ENCODE measurements around the gene PGM2.

The PGM2 gene

GRCh38 chr4:37835031-37835430 lies 8.5 kb downstream of the PGM2 start:
- Histone ChIP-seq H3K9me3 (ENCODE audit: severe bottlenecking) (no peaks in the 10 kb centered on the region), H3K4me3 (ENCODE audit: severe bottlenecking) (no peak overlapping the region), H3K4me1 (ENCODE audit: insufficient read depth, poor library complexity, severe bottlenecking) (peaks cover 31% of the 10 kb centered on the region), H3K27ac (ENCODE audit: poor library complexity, severe bottlenecking) (no peak overlapping the region), H3K27me3 (ENCODE audit: insufficient read depth, poor library complexity, severe bottlenecking) (no peaks in the 10 kb centered on the region), H3K36me3 (ENCODE audit: low read depth) (peaks cover 91% of the 10 kb centered on the region)
- no peak for TF ChIP-seq CTCF (IDR thresholded peaks at IDR 0.05; ENCODE audit: poor library complexity, severe bottlenecking)
- no peak for ATAC-seq (ENCODE audit: low read depth)
- no peak for DNase-seq (ENCODE audit: low spot score)

- Histone ChIP-seq H3K36me3 (ENCODE audit: low read depth) (peaks cover 93% of the 10 kb centered on the region), H3K4me1 (ENCODE audit: insufficient read depth, poor library complexity, severe bottlenecking) (peaks cover 25% of the 10 kb centered on the region), H3K4me3 (ENCODE audit: severe bottlenecking) (no peak overlapping the region), H3K27me3 (ENCODE audit: insufficient read depth, poor library complexity, severe bottlenecking) (no peaks in the 10 kb centered on the region), H3K9me3 (ENCODE audit: severe bottlenecking) (no peaks in the 10 kb centered on the region), H3K27ac (ENCODE audit: poor library complexity, severe bottlenecking) (no peak overlapping the region)
- DNase-seq (ENCODE audit: low spot score): no peak
- ATAC-seq (ENCODE audit: low read depth): no peak
- TF ChIP-seq CTCF (IDR thresholded peaks at IDR 0.05; ENCODE audit: poor library complexity, severe bottlenecking): no peak
Observed at GRCh38 chr4:37835806-37836205, 9.3 kb downstream of the PGM2 start.

GRCh38 chr4:37836274-37836673 lies 9.8 kb downstream of the PGM2 start:
- ATAC-seq (ENCODE audit: low read depth): no peak
- Histone ChIP-seq H3K27me3 (ENCODE audit: insufficient read depth, poor library complexity, severe bottlenecking) (no peaks in the 10 kb centered on the region), H3K9me3 (ENCODE audit: severe bottlenecking) (no peaks in the 10 kb centered on the region), H3K27ac (ENCODE audit: poor library complexity, severe bottlenecking) (peak overlapping the region; percentile 72), H3K36me3 (ENCODE audit: low read depth) (peaks cover 95% of the 10 kb centered on the region), H3K4me1 (ENCODE audit: insufficient read depth, poor library complexity, severe bottlenecking) (peaks cover 23% of the 10 kb centered on the region), H3K4me3 (ENCODE audit: severe bottlenecking) (no peak overlapping the region)
- DNase-seq (ENCODE audit: low spot score): no peak
- no peak for TF ChIP-seq CTCF (IDR thresholded peaks at IDR 0.05; ENCODE audit: poor library complexity, severe bottlenecking)

GRCh38 chr4:37836838-37837440 lies 10.5 kb downstream of the PGM2 start:
- no peak overlapping the region for H3K4me3 ChIP-seq (ENCODE audit: severe bottlenecking)
- peaks cover 23% of the 10 kb centered on the region for H3K4me1 ChIP-seq (ENCODE audit: insufficient read depth, poor library complexity, severe bottlenecking)
- ATAC-seq (ENCODE audit: low read depth) (peak; percentile 23; the same call in 1 of the 3 replicates), DNase-seq (ENCODE audit: low spot score) (no peak)
- no peaks in the 10 kb centered on the region for H3K9me3 ChIP-seq (ENCODE audit: severe bottlenecking)
- H3K27me3 ChIP-seq (ENCODE audit: insufficient read depth, poor library complexity, severe bottlenecking): no peaks in the 10 kb centered on the region
- TF ChIP-seq CTCF (IDR thresholded peaks at IDR 0.05; ENCODE audit: poor library complexity, severe bottlenecking): no peak
- H3K36me3 ChIP-seq (ENCODE audit: low read depth): peaks cover 94% of the 10 kb centered on the region
- peak overlapping the region; percentile 72 for H3K27ac ChIP-seq (ENCODE audit: poor library complexity, severe bottlenecking)

- H3K4me3 ChIP-seq (ENCODE audit: severe bottlenecking): no peak overlapping the region
- H3K36me3 ChIP-seq (ENCODE audit: low read depth): peaks cover 90% of the 10 kb centered on the region
- no peaks in the 10 kb centered on the region for H3K9me3 ChIP-seq (ENCODE audit: severe bottlenecking)
- peaks cover 23% of the 10 kb centered on the region for H3K4me1 ChIP-seq (ENCODE audit: insufficient read depth, poor library complexity, severe bottlenecking)
- H3K27me3 ChIP-seq (ENCODE audit: insufficient read depth, poor library complexity, severe bottlenecking): no peaks in the 10 kb centered on the region
- TF ChIP-seq CTCF (IDR thresholded peaks at IDR 0.05; ENCODE audit: poor library complexity, severe bottlenecking): no peak
- ATAC-seq (ENCODE audit: low read depth): peak; percentile 76
- peak overlapping the region; percentile 72 for H3K27ac ChIP-seq (ENCODE audit: poor library complexity, severe bottlenecking)
- DNase-seq (ENCODE audit: low spot score): no peak
Observed at GRCh38 chr4:37837446-37837845, 11.0 kb downstream of the PGM2 start.
